Measurements from ENCODE around the gene ANKS1A. TPM values are rescaled to one million over a fixed set of nuclear protein-coding genes. Genes with fewer than 3 reads are reported as not detected.
"Not testable (repeated sequence)": the region's sequence is repeated elsewhere in the genome, so short reads cannot be mapped to it uniquely, and the experiment has no call there.

ANKS1A gene, protein sequence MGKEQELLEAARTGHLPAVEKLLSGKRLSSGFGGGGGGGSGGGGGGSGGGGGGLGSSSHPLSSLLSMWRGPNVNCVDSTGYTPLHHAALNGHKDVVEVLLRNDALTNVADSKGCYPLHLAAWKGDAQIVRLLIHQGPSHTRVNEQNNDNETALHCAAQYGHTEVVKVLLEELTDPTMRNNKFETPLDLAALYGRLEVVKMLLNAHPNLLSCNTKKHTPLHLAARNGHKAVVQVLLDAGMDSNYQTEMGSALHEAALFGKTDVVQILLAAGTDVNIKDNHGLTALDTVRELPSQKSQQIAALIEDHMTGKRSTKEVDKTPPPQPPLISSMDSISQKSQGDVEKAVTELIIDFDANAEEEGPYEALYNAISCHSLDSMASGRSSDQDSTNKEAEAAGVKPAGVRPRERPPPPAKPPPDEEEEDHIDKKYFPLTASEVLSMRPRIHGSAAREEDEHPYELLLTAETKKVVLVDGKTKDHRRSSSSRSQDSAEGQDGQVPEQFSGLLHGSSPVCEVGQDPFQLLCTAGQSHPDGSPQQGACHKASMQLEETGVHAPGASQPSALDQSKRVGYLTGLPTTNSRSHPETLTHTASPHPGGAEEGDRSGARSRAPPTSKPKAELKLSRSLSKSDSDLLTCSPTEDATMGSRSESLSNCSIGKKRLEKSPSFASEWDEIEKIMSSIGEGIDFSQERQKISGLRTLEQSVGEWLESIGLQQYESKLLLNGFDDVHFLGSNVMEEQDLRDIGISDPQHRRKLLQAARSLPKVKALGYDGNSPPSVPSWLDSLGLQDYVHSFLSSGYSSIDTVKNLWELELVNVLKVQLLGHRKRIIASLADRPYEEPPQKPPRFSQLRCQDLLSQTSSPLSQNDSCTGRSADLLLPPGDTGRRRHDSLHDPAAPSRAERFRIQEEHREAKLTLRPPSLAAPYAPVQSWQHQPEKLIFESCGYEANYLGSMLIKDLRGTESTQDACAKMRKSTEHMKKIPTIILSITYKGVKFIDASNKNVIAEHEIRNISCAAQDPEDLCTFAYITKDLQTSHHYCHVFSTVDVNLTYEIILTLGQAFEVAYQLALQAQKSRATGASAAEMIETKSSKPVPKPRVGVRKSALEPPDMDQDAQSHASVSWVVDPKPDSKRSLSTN
- polyA plus RNA-seq (ENCODE audit: insufficient read depth in 1 of 5, insufficient read length in 5 of 5, low replicate concordance in 1 of 5): 10 to 100 TPM; 20.2 to 27.5 (median 25.0) TPM
- long read RNA-seq, donor 1, partial matches to known transcripts: 25 of 25 reads
- long read RNA-seq, donor 1, other reads (novel, unspliced or antisense): 0 of 25 reads
- long read RNA-seq, donor 2: 0 reads
- long read RNA-seq, donor 3: 0 reads
- long read RNA-seq, donor 4: 0 reads
- long read RNA-seq, donor 5: 0 reads
- long read RNA-seq, donor 6, full-length matches to known transcripts: 1 of 1 reads
- long read RNA-seq, donor 6, partial matches to known transcripts: 0 of 1 reads
- long read RNA-seq, donor 6, other reads (novel, unspliced or antisense): 0 of 1 reads
- long read RNA-seq, donor 7, partial matches to known transcripts: 6 of 6 reads
- long read RNA-seq, donor 7, other reads (novel, unspliced or antisense): 0 of 6 reads
- long read RNA-seq, donor 8: 0 reads

- DNase-seq: peak; percentile 83 to 86
Measured at GRCh38 chr6:34888874-34889555, at the start of gene ANKS1A. ANKS1A (plus strand) TSS chr6:34889255; CDS start chr6:34889403, 148 bp downstream.

DNA sequence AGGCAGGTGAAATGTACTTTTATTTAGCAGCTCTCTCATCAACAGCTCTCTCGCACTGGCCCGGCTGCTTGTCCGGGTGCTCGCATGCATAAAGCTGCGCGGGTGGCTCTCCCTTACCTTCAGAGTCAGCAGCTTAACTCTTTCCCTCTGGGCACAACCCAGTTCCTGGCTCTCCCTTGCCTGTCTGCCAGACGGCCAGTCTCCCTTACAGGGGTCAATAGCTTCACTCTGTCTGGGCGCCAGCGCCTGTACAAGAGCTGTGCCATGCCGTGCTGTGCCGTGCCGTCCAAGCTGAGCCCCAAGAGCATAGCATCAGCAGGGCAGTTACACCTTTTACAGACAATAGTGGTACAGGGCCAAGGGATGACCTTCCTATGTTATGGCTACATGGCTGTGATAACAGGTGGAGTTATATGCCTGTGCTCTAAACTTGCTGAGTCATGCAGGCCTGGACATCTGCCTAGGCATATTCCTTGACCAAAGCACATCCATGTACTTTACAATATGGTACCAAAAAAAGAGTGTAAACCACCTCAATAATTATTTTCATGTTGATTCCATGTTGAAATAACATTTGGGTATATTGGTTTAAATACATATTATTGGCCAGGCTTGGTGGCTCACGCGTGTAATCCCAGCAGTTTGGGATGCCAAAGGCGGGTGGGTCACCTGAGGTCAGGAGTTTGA, 49.2 kb upstream of the ANKS1A start:
- no peak for DNase-seq

DNA sequence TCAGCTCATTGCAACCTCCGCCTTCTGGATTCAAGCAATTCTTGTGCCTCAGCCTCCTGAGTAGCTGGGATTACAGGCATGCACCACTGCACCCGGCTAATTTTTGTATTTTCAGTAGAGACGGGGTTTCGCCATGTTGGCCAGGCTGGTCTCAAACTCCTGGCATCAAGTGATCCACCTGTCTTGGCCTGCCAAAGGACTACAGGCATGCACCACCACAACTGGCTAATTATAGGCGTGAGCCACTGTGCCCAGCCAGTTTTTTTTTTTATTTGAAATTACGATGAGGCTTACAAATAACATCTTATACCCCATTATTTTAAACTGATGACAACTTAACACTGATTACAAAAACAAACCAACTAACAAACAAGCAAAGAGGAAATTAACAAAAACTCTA, 40.0 kb upstream of the ANKS1A start:
- DNase-seq: not testable (repeated sequence)

DNA sequence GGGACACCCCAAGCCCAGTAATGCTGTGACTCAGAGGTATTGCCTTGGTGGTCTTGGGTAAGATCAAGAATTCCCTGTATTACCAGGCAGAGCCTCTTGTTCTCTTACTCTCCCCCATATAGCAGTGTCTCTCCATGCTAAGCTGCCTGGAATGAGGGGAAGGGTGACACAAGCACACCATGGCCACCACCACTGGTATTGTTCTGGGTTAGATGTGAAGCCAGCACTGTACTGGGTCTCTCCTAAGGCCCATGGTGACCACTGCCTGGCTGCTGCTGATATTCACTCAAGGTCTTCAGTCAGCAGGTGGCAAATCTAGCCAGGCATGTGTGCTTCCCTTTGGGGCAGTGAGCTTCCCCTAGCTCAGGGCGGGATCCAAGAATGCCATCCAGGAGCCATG, 37.7 kb upstream of the ANKS1A start:
- DNase-seq: no peak

- no peak for DNase-seq
Measured at GRCh38 chr6:34852406-34853085, 36.5 kb upstream of the ANKS1A start.

DNA sequence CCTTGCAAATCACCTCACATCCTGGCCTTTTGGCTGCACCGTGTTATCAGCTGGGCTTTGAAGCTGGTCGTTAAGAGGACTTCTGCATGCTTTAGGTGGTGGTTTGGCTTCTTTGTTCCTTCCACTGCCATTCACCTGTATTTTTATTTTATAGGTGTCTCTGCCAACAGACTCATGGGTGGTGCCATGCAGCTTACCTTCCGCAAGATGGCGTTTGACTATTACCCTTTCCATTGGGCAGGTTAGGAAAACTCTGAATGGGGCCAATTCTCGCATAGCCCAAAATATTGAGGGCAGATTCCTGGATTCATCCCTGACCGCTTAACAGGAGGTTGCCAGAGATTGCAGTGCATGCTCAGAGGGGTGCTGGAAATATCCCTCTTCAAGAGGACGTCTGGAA, 33.6 kb upstream of the ANKS1A start:
- DNase-seq: no peak

DNA sequence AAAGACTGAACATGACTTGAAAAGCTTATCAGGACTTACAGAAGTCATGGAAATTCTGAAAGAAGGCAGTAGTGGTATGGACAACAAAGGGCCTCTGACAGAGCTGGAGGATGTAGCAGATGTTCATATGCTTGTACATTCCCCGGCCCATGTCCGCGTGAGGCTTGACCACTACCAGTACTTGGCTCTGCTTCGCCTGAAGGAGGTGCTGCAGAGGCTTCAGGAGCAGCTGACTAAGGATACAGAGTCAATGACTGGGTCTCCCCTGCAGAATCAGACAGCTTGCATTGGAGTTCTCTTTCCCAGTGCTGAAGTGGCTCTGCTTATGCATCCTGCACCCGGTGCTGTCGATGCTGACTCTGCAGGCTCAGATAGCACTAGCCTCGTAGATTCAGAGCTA, 30.4 kb upstream of the ANKS1A start:
- no peak for DNase-seq

- no peak for DNase-seq
Measured at GRCh38 chr6:34859951-34860350, 29.1 kb upstream of the ANKS1A start.

DNA sequence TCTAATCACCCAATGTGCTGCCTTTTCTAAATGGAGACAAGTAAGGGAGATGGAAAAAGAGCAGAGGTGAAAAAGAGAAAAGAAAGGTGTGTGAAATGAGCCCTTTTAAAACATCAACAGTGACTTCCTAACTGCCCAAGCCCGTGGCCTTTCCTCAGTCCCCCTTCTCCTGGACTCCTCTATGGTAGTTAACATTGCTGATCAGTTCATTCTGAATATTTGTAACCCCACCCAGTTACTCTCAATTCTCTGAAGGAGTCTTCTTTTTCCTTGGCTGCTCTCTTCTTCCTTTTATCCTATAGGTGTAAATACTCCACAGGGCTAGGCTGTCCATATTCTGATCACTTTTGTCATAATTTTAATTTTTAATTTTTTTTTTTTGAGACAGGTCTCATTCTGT, 28.3 kb upstream of the ANKS1A start:
- no peak for DNase-seq

DNA sequence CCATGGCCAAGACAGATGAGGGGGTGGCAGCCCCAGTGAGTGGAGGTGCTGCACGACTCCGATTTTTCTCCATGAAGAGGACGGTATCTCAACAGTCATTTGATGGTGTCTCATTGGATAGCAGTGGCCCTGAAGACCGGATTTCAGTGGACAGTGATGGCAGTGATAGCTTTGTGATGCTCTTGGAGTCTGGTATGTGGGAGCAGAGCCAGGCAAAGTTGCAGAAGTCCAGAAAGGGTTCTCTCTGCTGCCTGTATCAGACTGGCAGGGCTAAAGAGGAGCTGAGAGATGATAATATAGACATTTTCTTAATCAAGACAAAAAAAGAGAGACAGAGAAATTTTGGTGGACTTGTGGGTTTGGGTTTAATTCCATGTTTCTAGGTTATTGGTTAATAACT, 25.0 kb upstream of the ANKS1A start:
- DNase-seq: no peak

DNA sequence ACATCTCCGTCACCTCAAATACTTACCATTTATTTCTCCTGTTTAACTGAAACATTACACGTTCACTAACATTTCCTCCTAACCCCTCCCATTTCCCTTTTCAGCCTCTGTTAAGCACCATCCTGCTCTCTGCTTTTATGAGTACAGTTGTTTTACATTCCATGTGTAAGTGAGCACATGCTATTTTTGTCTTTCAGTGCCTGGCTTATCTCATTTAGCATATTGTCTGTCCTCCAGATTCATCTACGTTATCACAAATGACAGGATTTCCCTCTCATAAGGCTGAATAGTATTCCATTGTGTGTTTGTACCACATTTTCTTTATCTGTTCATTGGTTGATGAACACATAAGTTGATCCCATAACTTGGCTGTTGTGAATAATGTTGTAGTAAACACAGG, 23.9 kb upstream of the ANKS1A start:
- DNase-seq: peak in 1 of 2 donors; percentile 7

DNA sequence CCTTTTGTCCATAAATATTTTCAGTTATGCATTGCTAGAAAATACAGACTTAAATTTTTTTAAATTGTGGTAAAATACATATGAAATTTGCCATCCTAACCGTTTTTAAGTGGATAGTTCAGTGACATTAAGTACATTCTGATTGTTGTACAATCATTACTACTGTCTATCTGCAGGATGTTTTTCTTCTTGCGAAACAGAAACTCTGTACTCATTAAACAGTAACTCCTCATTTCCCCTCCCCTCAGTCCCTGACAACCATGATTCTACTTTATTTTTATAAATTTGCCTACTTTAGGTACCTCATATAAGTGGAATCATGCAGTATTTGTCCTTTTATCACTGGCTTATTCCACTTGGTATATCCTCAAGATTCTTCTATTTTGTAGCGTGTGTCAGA, 22.5 kb upstream of the ANKS1A start:
- DNase-seq: no peak

DNA sequence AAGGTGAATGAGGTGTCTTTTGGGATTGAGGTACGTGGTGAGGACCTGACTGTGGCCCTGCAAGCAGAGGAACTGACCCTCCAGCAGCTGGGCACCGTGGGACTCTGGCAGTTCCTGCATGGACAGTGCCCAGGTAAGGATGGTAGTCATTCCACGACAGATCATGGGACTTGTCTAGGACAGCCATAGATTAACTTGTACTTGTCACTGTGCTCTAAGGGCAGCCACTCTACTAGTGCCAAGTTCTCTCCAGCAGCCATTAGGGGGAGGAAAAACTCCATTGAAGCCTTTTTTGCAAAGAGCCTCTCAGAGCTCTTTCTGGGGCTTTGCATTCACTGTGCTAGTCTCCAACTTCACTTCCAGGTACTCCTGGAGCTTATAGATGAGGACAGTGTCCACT, 21.6 kb upstream of the ANKS1A start:
- no peak for DNase-seq

DNA sequence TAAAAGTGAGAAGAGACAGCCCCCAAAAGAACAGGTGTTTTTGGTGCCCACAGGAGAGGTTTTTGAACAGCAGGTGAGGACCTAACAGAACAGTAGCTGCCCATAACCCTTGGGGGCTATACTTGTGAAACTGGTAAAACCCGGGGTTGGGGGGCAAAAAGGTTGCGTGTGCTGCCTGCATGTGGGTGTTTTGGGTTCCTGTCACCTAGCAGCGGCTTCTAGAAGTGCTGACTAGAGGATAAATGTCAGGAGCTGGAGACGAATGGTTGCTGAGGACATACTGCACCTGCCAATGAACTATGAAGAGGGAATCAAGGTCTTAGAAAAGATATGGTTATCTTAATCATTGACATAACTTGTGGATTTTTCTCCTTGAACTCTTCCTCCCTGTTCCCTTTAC, 17.2 kb upstream of the ANKS1A start:
- no peak for DNase-seq

DNA sequence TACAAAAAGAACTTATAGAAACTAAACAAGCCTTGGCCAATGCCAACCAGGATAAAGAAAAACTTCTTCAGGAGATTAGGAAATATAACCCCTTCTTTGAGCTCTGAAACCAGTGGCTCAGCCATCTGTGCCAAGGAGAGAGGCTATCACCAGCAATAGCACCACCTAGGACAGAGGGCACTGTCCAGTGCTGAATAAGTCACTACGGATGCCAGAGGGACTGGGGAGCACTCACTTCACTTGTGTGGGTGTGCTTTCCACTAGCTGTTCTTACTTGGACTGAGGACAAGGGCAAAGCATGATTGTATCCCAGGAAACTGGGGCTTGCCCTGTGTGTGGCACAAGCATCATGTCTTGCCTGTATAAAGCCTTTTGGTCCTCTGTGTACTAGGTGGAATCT, 16.7 kb upstream of the ANKS1A start:
- no peak for DNase-seq

DNA sequence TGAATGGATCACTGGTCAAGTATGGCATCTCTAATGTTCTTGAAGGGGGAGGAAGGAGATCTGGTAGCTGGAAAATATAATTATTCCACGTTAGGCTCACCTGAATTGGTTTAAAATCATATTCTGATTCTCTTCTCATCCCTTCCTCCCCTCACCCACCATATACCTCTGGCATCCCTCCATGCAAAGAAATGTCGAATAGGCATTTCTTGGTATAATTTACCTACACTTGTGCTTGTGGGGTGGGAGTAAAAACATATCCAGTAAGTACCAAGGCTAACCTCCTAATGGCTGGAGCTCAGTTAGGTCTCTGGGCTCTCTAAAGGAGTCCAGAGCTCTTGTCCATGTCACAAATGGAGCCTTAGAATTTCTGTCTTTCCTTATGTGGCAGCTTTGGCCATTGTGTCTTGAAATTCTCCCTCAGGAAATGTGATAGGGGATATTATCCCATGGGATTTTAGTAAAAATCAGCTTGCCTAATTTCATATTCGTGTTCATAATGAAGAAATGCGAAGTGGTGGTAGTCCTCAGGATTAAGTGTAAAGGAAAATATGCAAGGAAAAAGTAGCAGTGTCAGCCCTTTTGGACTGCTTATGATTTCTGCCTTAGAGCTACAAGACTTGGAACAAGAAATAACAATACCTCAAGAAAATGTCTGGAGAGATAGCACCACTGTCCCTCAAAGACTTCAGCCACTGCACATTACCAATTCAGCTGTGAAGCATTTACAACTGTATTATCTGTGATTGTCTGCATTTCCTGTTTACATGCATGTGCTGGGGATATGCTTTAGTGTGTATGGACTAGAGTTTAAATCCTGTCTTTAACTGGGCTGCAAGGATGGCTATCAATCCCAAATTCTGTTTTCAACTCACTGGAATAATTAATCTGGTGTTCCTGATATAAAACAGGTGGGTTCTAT, 13.5 kb upstream of the ANKS1A start:
- no peak for DNase-seq

DNA sequence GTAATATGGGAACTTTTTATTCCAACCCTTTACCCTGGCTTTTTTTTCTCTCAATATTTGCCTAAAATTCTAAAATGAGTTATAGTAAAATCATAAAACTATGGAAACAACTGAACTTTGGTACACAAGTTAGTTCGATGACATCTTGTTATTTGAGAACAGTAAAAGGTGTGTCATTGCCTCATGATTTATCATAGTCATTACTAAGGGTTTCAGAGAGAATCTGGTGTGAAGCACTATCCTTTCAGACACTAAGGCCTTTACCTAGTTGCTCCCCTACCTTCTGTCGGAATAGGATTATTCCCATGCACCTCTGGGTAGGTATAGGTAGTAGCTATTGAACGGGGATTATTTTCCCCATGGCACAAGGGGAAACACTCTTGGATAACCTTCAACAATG, 12.6 kb upstream of the ANKS1A start:
- DNase-seq: no peak

GRCh38 chr6:34877259-34877658, 11.8 kb upstream of the ANKS1A start:
- no peak for DNase-seq
